Upper lobe of left lung (tissue), 4 donors: ENCODE data around the gene TNNI2.

Source experiments
- EP300 ChIP-seq, 4 donors: sonication (generic); formaldehyde crosslinking; IDR thresholded peaks; one replicate each; pipeline ENCODE4 v1.5.1; 2017; ENCODE audit warnings: antibody characterized with exemption in 4 of 4, control low read depth in 2 of 4
- POLR2A ChIP-seq, 4 donors: fragments of 450-650 bp; IDR thresholded peaks; one replicate each; pipeline ENCODE4 v1.5.1; 2016 to 2017; ENCODE audit warnings: antibody characterized with exemption in 4 of 4, mild to moderate bottlenecking in 2 of 4
- TF ChIP-seq, protein P1 (sequence below), 6 experiments: fragments of 450-650 bp in 4 of 6; fragments of 200-600 bp in 2 of 6; sonication (generic) in 2 of 6; IDR thresholded peaks; one replicate each; pipeline ENCODE4 v1.5.1; 2016 to 2019; ENCODE audit warnings: antibody characterized with exemption in 6 of 6

DNA sequence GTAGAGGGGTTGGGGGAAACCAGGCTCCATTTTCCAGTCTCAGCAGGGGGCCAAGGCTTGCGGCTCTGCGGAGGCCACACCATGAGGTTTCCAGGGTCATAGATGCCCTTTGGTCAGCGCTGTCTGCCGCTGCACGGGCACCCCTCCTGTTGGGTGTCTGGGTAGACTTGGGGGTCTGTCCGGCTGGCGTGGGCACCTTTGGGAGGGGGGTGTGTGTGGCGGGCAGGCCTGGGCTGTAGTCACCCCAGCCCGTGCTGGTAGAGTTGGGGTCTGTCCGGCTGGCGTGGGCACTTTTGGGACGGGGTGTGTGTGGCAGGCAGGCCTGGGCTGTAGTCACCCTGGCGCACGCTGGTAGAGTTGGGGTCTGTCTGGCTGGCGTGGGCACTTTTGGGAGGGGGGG is 32.8 kb downstream of the TNNI2 start:
- TF ChIP-seq, protein P1, sequence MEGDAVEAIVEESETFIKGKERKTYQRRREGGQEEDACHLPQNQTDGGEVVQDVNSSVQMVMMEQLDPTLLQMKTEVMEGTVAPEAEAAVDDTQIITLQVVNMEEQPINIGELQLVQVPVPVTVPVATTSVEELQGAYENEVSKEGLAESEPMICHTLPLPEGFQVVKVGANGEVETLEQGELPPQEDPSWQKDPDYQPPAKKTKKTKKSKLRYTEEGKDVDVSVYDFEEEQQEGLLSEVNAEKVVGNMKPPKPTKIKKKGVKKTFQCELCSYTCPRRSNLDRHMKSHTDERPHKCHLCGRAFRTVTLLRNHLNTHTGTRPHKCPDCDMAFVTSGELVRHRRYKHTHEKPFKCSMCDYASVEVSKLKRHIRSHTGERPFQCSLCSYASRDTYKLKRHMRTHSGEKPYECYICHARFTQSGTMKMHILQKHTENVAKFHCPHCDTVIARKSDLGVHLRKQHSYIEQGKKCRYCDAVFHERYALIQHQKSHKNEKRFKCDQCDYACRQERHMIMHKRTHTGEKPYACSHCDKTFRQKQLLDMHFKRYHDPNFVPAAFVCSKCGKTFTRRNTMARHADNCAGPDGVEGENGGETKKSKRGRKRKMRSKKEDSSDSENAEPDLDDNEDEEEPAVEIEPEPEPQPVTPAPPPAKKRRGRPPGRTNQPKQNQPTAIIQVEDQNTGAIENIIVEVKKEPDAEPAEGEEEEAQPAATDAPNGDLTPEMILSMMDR (IDR thresholded peaks at IDR 0.05) = no peak
- TF ChIP-seq POLR2A (IDR thresholded peaks at IDR 0.05) (no peak), EP300 (IDR thresholded peaks at IDR 0.05) (no peak)
